IPS DF 4.7 (cell line): ENCODE results near the gene FKBP10.
"Not testable (repeated sequence)": the region's sequence is repeated elsewhere in the genome, so short reads cannot be mapped to it uniquely, and the experiment has no call there.

Experiments
- DNase-seq: peaks from one replicate; pipeline ENCODE4 v3.0.0-alpha.2; 2013; ENCODE audit warnings: low spot score; ENCODE audit errors: extremely low read depth

Gene FKBP10

GRCh38 chr17:41810659-41811548 is 1.9 kb upstream of the FKBP10 start:
- DNase-seq = no peak

DNA sequence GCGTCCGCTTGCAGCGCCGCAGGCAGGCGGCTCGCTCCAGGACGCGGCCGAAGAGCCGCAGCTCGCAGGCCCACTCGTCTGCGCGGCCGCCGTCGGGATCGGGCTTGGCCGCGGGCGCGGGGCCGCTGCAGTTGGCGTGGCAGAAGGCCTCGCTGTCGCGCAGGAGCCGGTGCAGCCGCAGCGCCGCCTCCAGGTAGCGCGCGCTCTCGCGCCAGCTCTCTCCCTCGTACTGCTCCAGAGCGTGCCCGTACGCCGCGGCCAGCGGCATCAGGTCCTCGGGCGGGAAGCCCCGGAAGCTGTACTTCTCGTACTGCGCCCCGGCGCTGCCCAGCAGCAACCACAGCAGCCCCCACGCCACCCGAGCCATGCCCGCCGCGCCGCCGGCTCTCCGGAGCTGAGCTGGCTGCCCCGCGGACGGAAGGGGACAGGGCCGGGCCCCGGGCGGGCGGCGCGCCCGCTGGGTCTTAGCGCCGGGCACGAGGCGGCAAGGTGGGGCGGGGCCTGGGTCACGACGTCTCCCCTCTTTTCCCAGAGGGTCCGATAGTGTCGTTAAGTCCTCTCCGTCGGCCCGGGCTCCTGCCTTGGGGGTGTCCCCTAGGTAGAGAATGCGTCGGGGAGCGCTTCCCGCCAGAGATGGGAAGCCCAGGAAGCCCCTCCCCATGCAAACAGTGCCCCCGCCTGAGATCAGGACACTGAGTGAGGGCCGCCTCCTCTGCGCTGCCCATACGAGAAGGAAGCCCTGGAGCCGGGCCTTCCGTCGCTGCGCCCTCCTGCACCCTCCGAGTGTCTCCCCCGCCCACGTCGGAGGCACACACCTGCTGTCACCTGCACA is 1.0 kb upstream of the FKBP10 start, which contains the start of gene P3H4:
Gene P3H4, minus strand, starts transcription at position 401 of the 832 bp plus-strand sequence. Its CDS starts 34 bp downstream, at position 367.
- no peak for DNase-seq

DNA sequence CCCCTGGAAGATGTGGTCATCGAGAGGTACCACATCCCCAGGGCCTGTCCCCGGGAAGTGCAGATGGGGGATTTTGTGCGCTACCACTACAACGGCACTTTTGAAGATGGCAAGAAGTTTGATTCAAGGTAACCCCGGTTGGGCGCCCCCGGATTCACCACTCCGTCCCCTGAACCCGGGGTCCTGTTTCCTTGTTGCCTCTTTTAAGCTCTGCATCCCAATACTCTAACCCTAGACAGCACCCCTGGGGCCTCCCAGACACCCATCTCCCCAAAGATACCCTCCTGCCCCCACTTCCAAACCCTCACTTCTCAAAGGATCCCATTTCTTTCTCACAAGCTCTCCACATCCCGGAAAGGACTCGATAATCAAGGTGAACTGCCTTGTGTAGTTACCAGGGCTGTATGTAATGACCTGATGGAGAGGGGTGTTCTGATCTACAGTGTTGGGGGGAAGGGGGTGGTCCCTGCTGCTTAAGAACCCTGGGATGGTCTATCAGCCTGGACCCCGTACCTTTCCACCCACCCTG is 412 bp downstream of the FKBP10 start:
- DNase-seq = no peak

DNA sequence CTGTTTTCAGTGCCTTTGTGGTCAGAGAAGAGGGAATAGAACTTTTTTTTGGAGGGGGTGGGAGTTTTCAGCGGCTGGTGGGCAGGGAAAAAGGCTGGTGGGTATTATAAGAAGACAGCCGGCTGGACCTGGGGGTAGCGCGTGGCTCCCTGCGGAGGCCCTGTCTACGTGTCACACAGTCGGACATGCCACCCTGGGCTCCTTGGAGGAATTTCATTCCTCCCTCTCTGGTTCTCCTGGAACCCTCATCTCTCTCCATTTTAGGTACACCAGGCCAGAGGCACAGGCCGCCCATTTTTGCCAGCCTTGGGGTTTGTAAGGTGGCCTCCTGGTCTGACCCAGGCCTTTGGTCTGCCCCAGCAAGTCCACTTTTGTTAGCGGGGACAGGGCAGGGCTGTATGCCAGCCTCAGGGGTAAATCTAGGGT is 908 bp downstream of the FKBP10 start:
- DNase-seq = no peak

DNA sequence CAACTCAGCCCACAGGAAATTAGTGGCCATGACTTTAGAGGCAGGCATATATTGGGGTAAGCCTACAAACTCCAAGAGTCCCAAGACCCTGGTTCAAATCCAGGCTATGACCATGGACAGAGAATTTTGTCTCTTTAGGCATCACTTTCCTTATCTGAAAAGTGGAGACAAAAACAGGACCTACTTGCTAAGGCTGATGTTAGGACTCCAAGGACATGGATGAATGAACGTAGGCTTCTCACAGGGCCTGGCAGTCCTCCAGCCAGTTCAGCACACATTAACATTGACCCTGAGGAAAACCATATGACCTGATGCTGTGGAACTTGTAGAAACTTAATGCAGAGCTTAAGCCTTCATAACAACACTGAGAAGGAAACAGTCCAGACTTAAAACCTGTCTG is 1.4 kb downstream of the FKBP10 start:
- DNase-seq = no peak

- no peak for DNase-seq
These were observed 4.0 kb downstream of the FKBP10 start for GRCh38 chr17:41816637-41817320.

GRCh38 chr17:41818024-41818423 is 5.2 kb downstream of the FKBP10 start:
- DNase-seq = no peak

DNA sequence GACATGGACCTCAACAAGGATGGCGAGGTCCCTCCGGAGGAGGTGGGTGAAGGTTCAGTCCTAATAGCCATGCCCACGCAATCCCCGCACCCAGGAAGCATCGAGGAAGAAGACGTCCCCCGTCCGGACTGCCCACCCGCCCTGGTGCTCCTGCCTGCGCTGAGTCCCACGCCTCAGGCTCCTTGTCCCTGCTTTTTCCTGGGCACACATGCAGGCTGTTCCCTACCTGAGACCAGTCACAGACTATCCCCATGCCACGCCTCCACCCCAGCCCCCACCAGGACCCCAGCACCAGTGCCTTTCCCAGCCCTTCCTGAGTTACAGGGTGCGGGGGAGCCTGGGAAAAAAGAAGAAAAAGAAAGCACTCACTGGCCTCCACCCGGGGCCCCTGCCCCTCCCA is 9.0 kb downstream of the FKBP10 start:
- DNase-seq = no peak

GRCh38 chr17:41822216-41823140 is 9.7 kb downstream of the FKBP10 start:
- DNase-seq = no peak

DNA sequence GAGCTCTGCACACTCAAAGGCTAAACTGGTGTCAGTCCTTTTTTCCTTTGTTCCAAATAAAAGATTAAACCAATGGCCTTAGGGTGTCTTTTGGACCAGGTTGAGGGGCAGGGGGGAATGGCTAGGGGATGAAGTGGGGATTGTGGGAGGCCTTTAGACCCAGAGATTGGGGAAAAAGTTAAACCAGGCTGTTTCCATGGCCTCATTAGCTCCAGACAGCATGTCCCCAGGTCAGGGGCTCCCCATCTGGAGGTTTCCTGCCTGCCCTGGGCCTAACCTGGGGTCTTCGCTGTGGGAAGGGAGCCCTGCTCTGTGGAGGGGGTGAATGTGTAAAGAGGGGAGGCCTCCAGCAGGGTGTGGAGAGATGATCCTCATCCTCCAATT is 10.3 kb downstream of the FKBP10 start:
- DNase-seq = no peak

GRCh38 chr17:41823580-41823979 is 10.8 kb downstream of the FKBP10 start:
- no peak for DNase-seq

- no peak for DNase-seq
These were observed 11.3 kb downstream of the FKBP10 start for GRCh38 chr17:41824086-41824485.

- DNase-seq = no peak
These were observed 12.5 kb downstream of the FKBP10 start for GRCh38 chr17:41825175-41825845.

DNA sequence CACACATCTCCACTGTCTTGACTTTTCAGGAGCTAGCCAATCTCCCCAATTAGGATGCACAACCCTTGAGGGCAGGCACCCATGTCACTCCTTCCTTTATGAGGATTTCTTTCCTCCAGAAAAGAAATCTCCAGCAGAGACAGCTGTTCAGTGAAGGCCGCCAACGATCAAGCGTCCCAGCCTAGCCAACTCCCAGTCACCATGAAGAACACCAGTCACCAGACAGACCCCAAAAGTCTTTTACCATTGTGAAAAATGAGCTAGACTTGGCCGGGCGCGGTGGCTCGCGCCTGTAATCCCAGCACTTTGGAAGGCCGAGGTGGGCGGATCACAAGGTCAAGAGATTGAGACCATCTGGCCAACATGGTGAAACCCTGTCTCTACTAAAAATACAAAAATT is 17.2 kb downstream of the FKBP10 start:
- not testable (repeated sequence) for DNase-seq

DNA sequence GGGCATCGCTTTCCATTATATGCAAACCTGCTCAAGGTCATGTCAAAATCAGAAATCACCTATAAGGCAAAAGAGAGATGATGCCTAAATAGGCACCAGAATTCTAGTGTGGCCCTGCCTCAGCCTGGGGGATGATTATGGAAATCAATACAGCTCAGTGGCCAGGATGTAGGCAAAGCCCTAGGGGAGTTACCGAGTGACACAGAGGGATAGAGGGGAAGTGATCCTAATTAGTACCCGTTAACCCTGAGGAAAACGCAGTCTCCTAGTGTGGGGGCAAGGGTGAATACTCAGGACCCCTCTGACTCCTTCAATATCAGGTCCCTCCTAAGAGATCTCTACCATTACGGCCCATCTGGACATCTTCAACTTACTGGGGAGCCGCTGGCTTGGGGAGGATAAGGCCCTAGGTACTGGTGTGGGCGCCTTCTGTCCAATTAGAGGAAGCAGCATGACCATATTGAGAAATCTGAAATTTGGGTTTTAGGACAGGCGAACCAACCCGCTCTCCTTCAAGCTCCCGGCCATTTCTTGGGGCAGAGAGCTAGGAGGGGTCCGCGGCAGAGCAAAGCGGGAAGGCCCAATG is 22.5 kb downstream of the FKBP10 start:
- no peak for DNase-seq

GRCh38 chr17:41835800-41836549 is 23.2 kb downstream of the FKBP10 start, which contains the start of gene NT5C3B:
Gene NT5C3B (minus strand): TSS chr17:41836232. CDS start chr17:41836193, 39 bp downstream.
- no peak for DNase-seq

DNA sequence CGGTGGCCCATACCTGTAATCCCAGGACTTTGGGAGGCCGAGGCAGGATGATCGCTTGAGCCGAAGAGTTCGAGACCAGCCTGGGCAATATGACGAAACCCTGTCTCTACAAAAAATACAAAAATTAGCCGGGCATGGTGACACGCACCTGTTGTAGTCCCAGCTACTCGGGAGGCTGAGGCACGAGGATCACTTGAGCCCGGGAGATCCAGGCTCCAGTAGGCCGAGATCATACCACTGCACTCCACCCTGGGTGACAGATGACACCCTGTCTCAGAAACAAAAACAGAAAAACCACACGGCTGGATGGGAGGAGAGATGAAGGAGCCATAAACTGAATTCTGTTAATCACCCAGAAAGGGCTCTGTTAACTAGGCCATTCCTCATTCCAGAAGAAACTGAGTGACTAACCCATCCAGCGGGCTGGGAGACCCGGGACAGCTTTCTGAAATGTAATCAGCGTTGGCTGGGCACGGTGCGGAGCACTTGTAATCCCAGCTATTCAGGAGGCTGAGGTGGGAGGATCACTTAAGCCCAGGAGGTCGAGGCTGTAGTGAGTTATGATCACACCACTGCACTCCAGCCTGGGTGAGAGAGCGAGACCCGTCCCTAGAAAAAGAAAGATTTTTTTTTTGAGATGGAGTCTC is 23.9 kb downstream of the FKBP10 start:
- DNase-seq = no peak
